ENCODE data around the gene CRYBA2. TPM values are rescaled to one million over a fixed set of nuclear protein-coding genes. Genes with fewer than 3 reads are reported as not detected.

CRYBA2 gene
- polyA plus RNA-seq, 6 donors from 2014 or later: not detected

GRCh38 chr2:219000569-219000960 lies 7.3 kb upstream of the CRYBA2 start:
- H3K27me3 Mint-ChIP-seq: peaks cover 52 to 93% (median 92%) of the 10 kb centered on the region in 3 donors
- peak overlapping the region in 1 of 6 donors; percentile 66 for H3K27ac Mint-ChIP-seq
- no peaks in the 10 kb centered on the region for H3K36me3 Mint-ChIP-seq
- DNase-seq (no peak), ATAC-seq (ENCODE audit: low read depth in 2 of 2) (no peak)
- peaks cover 20 to 23% (median 23%) of the 10 kb centered on the region in 3 donors for H3K4me1 Mint-ChIP-seq
- H3K9me3 Mint-ChIP-seq: no peaks in the 10 kb centered on the region
- peak overlapping the region in 4 of 8 donors; percentile 1 to 76 (median 48) for H3K4me3 Mint-ChIP-seq

GRCh38 chr2:218999881-219000568 lies 6.8 kb upstream of the CRYBA2 start:
- peaks cover 55 to 93% (median 92%) of the 10 kb centered on the region in 3 donors for H3K27me3 Mint-ChIP-seq
- DNase-seq (no peak), ATAC-seq (ENCODE audit: low read depth in 2 of 2) (no peak)
- no peak overlapping the region for H3K27ac Mint-ChIP-seq
- no peaks in the 10 kb centered on the region for H3K9me3 Mint-ChIP-seq
- peaks cover 24 to 27% (median 27%) of the 10 kb centered on the region in 3 donors for H3K4me1 Mint-ChIP-seq
- no peaks in the 10 kb centered on the region for H3K36me3 Mint-ChIP-seq
- H3K4me3 Mint-ChIP-seq: no peak overlapping the region

GRCh38 chr2:218999021-218999880 lies 6.0 kb upstream of the CRYBA2 start:
- ATAC-seq (ENCODE audit: low read depth in 2 of 2) (no peak), DNase-seq (no peak)
- no peak overlapping the region for H3K4me3 Mint-ChIP-seq
- H3K36me3 Mint-ChIP-seq: no peaks in the 10 kb centered on the region
- no peaks in the 10 kb centered on the region for H3K9me3 Mint-ChIP-seq
- peaks cover 52 to 92% (median 92%) of the 10 kb centered on the region in 3 donors for H3K27me3 Mint-ChIP-seq
- H3K4me1 Mint-ChIP-seq: peaks cover 22 to 27% (median 27%) of the 10 kb centered on the region in 3 donors
- H3K27ac Mint-ChIP-seq: peak overlapping the region in 1 of 6 donors; percentile 10

GRCh38 chr2:218998414-218999002 lies 5.3 kb upstream of the CRYBA2 start:
- no peak for DNase-seq
- Mint-ChIP-seq H3K4me3 (peak overlapping the region in 2 of 8 donors; percentile 4 to 27), H3K27ac (no peak overlapping the region), H3K9me3 (no peaks in the 10 kb centered on the region), H3K36me3 (no peaks in the 10 kb centered on the region), H3K4me1 (peaks cover 16 to 34% (median 27%) of the 10 kb centered on the region in 3 donors), H3K27me3 (peaks cover 48 to 92% (median 89%) of the 10 kb centered on the region in 3 donors)
- ATAC-seq (ENCODE audit: low read depth in 2 of 2): no peak

GRCh38 chr2:218997731-218998130 lies 4.5 kb upstream of the CRYBA2 start:
- Mint-ChIP-seq H3K27ac (peak overlapping the region in 1 of 6 donors; percentile 5), H3K9me3 (no peaks in the 10 kb centered on the region), H3K27me3 (peaks cover 42 to 88% (median 81%) of the 10 kb centered on the region in 3 donors), H3K36me3 (no peaks in the 10 kb centered on the region), H3K4me3 (no peak overlapping the region), H3K4me1 (peaks cover 14 to 27% (median 21%) of the 10 kb centered on the region in 3 donors)
- ATAC-seq (ENCODE audit: low read depth in 2 of 2) (no peak), DNase-seq (no peak)

GRCh38 chr2:218996937-218997336 lies 3.7 kb upstream of the CRYBA2 start:
- Mint-ChIP-seq H3K27me3 (peaks cover 42 to 88% (median 79%) of the 10 kb centered on the region in 3 donors), H3K9me3 (no peaks in the 10 kb centered on the region), H3K4me1 (peaks cover 14 to 24% (median 14%) of the 10 kb centered on the region in 3 donors), H3K27ac (no peak overlapping the region), H3K36me3 (no peaks in the 10 kb centered on the region), H3K4me3 (peak overlapping the region in 1 of 8 donors; percentile 67)
- DNase-seq: no peak
- no peak for ATAC-seq (ENCODE audit: low read depth in 2 of 2)

- no peaks in the 10 kb centered on the region for H3K36me3 Mint-ChIP-seq
- H3K9me3 Mint-ChIP-seq: peaks cover 0 to 2% (median 0%) of the 10 kb centered on the region in 7 donors
- peak overlapping the region in 4 of 8 donors; percentile 25 to 60 (median 42) for H3K4me3 Mint-ChIP-seq
- peaks cover 50 to 94% (median 83%) of the 10 kb centered on the region in 3 donors for H3K27me3 Mint-ChIP-seq
- H3K4me1 Mint-ChIP-seq: peaks cover 14 to 31% (median 16%) of the 10 kb centered on the region in 3 donors
- DNase-seq (peak; percentile 59), ATAC-seq (ENCODE audit: low read depth in 2 of 2) (peak; percentile 66 to 76)
- H3K27ac Mint-ChIP-seq: peak overlapping the region in 1 of 6 donors; percentile 76
These were observed 2.9 kb upstream of the CRYBA2 start for GRCh38 chr2:218995972-218996711.

- no peak for DNase-seq
- Mint-ChIP-seq H3K9me3 (peaks cover 0 to 2% (median 0%) of the 10 kb centered on the region in 7 donors), H3K4me1 (peaks cover 14 to 31% (median 16%) of the 10 kb centered on the region in 3 donors), H3K27me3 (peaks cover 54 to 94% (median 85%) of the 10 kb centered on the region in 3 donors), H3K36me3 (no peaks in the 10 kb centered on the region), H3K4me3 (peak overlapping the region in 2 of 8 donors; percentile 25 to 82), H3K27ac (no peak overlapping the region)
- no peak for ATAC-seq (ENCODE audit: low read depth in 2 of 2)
These were observed 2.3 kb upstream of the CRYBA2 start for GRCh38 chr2:218995561-218995960.

GRCh38 chr2:218992703-218993344 lies 398 bp downstream of the CRYBA2 start:
- H3K4me3 Mint-ChIP-seq: peak overlapping the region in 3 of 8 donors; percentile 29 to 67 (median 34)

GRCh38 chr2:218992196-218992595 lies 1.0 kb downstream of the CRYBA2 start:
- H3K9me3 Mint-ChIP-seq: peaks cover 0 to 2% (median 0%) of the 10 kb centered on the region in 7 donors
- DNase-seq (no peak), ATAC-seq (ENCODE audit: low read depth in 2 of 2) (no peak)
- no peaks in the 10 kb centered on the region for H3K36me3 Mint-ChIP-seq
- peak overlapping the region in 3 of 8 donors; percentile 37 to 78 (median 55) for H3K4me3 Mint-ChIP-seq
- H3K27ac Mint-ChIP-seq: no peak overlapping the region
- H3K4me1 Mint-ChIP-seq: peaks cover 14 to 31% (median 16%) of the 10 kb centered on the region in 3 donors
- H3K27me3 Mint-ChIP-seq: peaks cover 61 to 94% (median 82%) of the 10 kb centered on the region in 3 donors

More at GRCh38 chr2:218992703-218993344, 398 bp downstream of the CRYBA2 start:
- no peak for DNase-seq
- H3K4me1 Mint-ChIP-seq: peaks cover 14 to 31% (median 16%) of the 10 kb centered on the region in 3 donors
- H3K27me3 Mint-ChIP-seq: peaks cover 57 to 94% (median 82%) of the 10 kb centered on the region in 3 donors
- no peak for ATAC-seq (ENCODE audit: low read depth in 2 of 2)
- H3K27ac Mint-ChIP-seq: no peak overlapping the region
- H3K9me3 Mint-ChIP-seq: peaks cover 0 to 2% (median 0%) of the 10 kb centered on the region in 7 donors
- no peaks in the 10 kb centered on the region for H3K36me3 Mint-ChIP-seq

- Mint-ChIP-seq H3K27ac (no peak overlapping the region), H3K4me3 (peak overlapping the region in 3 of 8 donors; percentile 37 to 83 (median 78)), H3K27me3 (peaks cover 63 to 94% (median 82%) of the 10 kb centered on the region in 3 donors), H3K36me3 (no peaks in the 10 kb centered on the region), H3K9me3 (peaks cover 0 to 2% (median 0%) of the 10 kb centered on the region in 7 donors), H3K4me1 (peaks cover 14 to 31% (median 16%) of the 10 kb centered on the region in 3 donors)
- DNase-seq (no peak), ATAC-seq (ENCODE audit: low read depth in 2 of 2) (no peak)
These were observed 1.5 kb downstream of the CRYBA2 start for GRCh38 chr2:218991674-218992168.

- Mint-ChIP-seq H3K4me3 (no peak overlapping the region), H3K27ac (peak overlapping the region in 1 of 6 donors; percentile 2), H3K4me1 (peaks cover 14 to 27% (median 17%) of the 10 kb centered on the region in 3 donors), H3K27me3 (peaks cover 68 to 94% (median 82%) of the 10 kb centered on the region in 3 donors), H3K9me3 (peaks cover 0 to 2% (median 0%) of the 10 kb centered on the region in 7 donors), H3K36me3 (no peaks in the 10 kb centered on the region)
- no peak for DNase-seq
- ATAC-seq (ENCODE audit: low read depth in 2 of 2): no peak
These were observed 2.6 kb downstream of the CRYBA2 start for GRCh38 chr2:218990612-218991011.
